Panc1 (cell line): Measurements from ENCODE around the gene IER5L. TPM values are rescaled to one million over a fixed set of nuclear protein-coding genes. Genes with fewer than 3 reads are reported as not detected.

ENCODE experiments used
- ATAC-seq: fragments of 200-7000 bp; cut with Tn5 transposase; 2 replicates; pipeline ENCODE4 v1.9.1; 2020; ENCODE audit warnings: mild to moderate bottlenecking, moderate library complexity
- BruUV-seq: library from RNA; stranded (reverse); fragments of 400-500 nt; replicated peaks from 2 replicates; lab custom pipeline; 2021; lab: Mats Ljungman, UMichigan
- CTCF ChIA-PET: fragments of 300-600 bp; sonication (Branson Sonifier 250); formaldehyde crosslinking; loops from one replicate; lab custom pipeline; 2022; ENCODE audit warnings: antibody characterized with exemption; lab: Charles Lee
- POLR2A ChIA-PET: fragments of 300-600 bp; sonication (Branson Sonifier 250); formaldehyde crosslinking; loops from one replicate; lab custom pipeline; 2022; ENCODE audit warnings: antibody characterized with exemption; lab: Charles Lee
- DNase-seq: peaks from one replicate; pipeline ENCODE4 v3.0.0-alpha.2; 2010; ENCODE audit warnings: low read depth, low spot score
- H3K27ac ChIP-seq: 2 replicates; pipeline ENCODE4 v1.5.1; 2011; ENCODE audit warnings: mild to moderate bottlenecking, low read length, inconsistent platforms
- H3K27me3 ChIP-seq: fragments of 200-500 bp; sonication (Bioruptor generic); 2 replicates; pipeline ENCODE4 v1.6.0; 2014; ENCODE audit warnings: low read length, inconsistent platforms; ENCODE audit not compliant: control insufficient read depth, insufficient read depth
- H3K36me3 ChIP-seq: fragments of 200-500 bp; sonication (Bioruptor generic); 2 replicates; pipeline ENCODE4 v1.5.1; 2014; ENCODE audit warnings: inconsistent platforms, mild to moderate bottlenecking, low read length, moderate library complexity; ENCODE audit not compliant: control insufficient read depth, insufficient read depth
- H3K4me1 ChIP-seq: 2 replicates; pipeline ENCODE4 v1.5.1; 2011; ENCODE audit warnings: inconsistent platforms, mild to moderate bottlenecking, low read length, moderate library complexity; ENCODE audit not compliant: control insufficient read depth, insufficient read depth
- H3K4me3 ChIP-seq, 2 experiments: 2 replicates each; pipeline ENCODE4 v1.5.1; 2011 to 2012; ENCODE audit warnings: low read depth in 2 of 2, low read length in 2 of 2, mild to moderate bottlenecking in 2 of 2, inconsistent platforms in 1 of 2, moderate library complexity in 1 of 2
- H3K9me3 ChIP-seq: fragments of 200-500 bp; sonication (Bioruptor generic); 2 replicates; pipeline ENCODE4 v1.5.1; 2014; ENCODE audit warnings: low read depth, mild to moderate bottlenecking, inconsistent platforms, low read length, moderate library complexity; ENCODE audit not compliant: control insufficient read depth, insufficient read depth
- POLR2AphosphoS5 ChIP-seq: IDR thresholded peaks from 2 replicates; pipeline ENCODE4 v1.6.1; 2012; ENCODE audit warnings: mild to moderate bottlenecking, low read depth, low read length, moderate library complexity
- SIN3A ChIP-seq: IDR thresholded peaks from 2 replicates; pipeline ENCODE4 v1.6.1; 2012; ENCODE audit warnings: low read depth, mild to moderate bottlenecking, low read length, moderate library complexity, borderline replicate concordance; ENCODE audit not compliant: insufficient read depth
- TCF7L2 ChIP-seq: IDR thresholded peaks from 2 replicates; pipeline ENCODE4 v1.6.1; 2011; ENCODE audit warnings: mild to moderate bottlenecking, low read depth, low read length, inconsistent platforms
- in situ Hi-C: cut with HindIII; loops from 2 replicates; pipeline ENCODE4 v1.10.0; 2016; ENCODE audit warnings: low sequenced_read_pairs, low pct_unique_long_range_greater_than_20kb
- intact Hi-C: fragments of 100-400 bp; cut with micrococcal nuclease; formaldehyde crosslinking; loops from one replicate; pipeline ENCODE4 v1.10.0; 2022; ENCODE audit not compliant: unreplicated experiment
- total RNA-seq: library from RNA; stranded (reverse); gene quantifications from one replicate; pipeline ENCODE4 v1.2.1, GENCODE V29; 2021; ENCODE audit not compliant: unreplicated experiment
- TF ChIP-seq, protein P1 (sequence below): fragments of 450-650 bp; IDR thresholded peaks from 2 replicates; pipeline ENCODE4 v1.5.1; 2017; ENCODE audit warnings: mild to moderate bottlenecking
- TF ChIP-seq, protein P2 (sequence below), 2 experiments: IDR thresholded peaks; 2 replicates each; pipeline ENCODE4 v1.6.1; 2011 to 2012; ENCODE audit warnings: low read depth in 2 of 2, control low read depth in 1 of 2, low read length in 1 of 2, mild to moderate bottlenecking in 1 of 2, moderate library complexity in 1 of 2; ENCODE audit not compliant: insufficient read depth in 1 of 2

Gene IER5L
- total RNA-seq, 1 experiment from 2014 or later, result 44.6 TPM

DNA sequence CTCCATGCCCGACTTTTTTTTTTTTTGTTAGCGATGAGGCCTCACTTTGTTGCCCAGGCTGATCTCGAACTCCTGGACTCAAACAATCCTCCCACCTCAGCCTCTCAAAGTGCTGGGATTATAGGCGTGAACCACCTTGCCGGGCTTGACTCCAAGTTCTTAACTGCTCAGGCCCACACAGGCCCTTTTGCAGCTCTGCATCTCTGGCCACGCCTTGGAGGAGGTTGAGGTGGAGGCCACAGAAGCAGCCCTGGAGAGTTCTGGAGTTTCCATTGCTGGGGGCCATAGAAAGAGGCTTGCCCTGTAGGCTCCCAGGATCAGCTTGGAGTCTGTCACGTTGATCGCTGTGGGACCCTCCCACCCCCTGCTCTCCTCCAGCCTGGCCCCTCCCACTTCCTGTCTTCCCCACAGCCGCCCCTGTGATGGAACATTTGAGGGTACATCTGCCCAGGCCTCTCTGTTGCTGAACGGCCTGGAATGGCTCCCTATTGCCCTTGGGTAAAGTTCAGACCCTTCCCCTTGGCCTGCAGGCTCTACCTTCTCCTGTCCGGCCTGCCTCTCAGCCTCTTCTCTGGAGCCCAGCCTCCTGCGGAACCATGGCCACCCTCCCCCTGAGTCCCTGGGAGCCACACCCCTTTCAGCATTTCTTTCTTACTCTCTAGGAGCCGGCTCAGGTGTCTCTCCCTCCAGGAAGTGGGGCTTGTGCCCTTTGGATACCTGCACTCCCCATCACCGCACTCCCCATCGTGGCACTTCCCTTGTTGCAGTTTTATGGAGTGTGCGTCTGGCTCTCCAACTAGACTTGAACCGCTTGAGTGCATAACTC, 30.4 kb upstream of the IER5L start:
- Histone ChIP-seq H3K36me3 (no peaks in the 10 kb centered on the region), H3K4me1 (peaks cover 5% of the 10 kb centered on the region; the same call in 1 of the 2 replicates), H3K27me3 (no peaks in the 10 kb centered on the region), H3K4me3 (no peak overlapping the region), H3K27ac (no peak overlapping the region), H3K9me3 (no peaks in the 10 kb centered on the region)
- TF ChIP-seq, protein P1, sequence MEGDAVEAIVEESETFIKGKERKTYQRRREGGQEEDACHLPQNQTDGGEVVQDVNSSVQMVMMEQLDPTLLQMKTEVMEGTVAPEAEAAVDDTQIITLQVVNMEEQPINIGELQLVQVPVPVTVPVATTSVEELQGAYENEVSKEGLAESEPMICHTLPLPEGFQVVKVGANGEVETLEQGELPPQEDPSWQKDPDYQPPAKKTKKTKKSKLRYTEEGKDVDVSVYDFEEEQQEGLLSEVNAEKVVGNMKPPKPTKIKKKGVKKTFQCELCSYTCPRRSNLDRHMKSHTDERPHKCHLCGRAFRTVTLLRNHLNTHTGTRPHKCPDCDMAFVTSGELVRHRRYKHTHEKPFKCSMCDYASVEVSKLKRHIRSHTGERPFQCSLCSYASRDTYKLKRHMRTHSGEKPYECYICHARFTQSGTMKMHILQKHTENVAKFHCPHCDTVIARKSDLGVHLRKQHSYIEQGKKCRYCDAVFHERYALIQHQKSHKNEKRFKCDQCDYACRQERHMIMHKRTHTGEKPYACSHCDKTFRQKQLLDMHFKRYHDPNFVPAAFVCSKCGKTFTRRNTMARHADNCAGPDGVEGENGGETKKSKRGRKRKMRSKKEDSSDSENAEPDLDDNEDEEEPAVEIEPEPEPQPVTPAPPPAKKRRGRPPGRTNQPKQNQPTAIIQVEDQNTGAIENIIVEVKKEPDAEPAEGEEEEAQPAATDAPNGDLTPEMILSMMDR, result no peak
- TF ChIP-seq SIN3A (no peak), POLR2AphosphoS5 (no peak)
- no peak for DNase-seq
- BruUV-seq, result no TSS peak
- no peak for ATAC-seq
- ChIA-PET POLR2A (no interaction called here), CTCF (no interaction called here)
- intact Hi-C loops (no loop called here), in situ Hi-C loops (no loop called here)

GRCh38 chr9:129206905-129207304, 28.8 kb upstream of the IER5L start:
- CTCF ChIA-PET, result no interaction called here
- BruUV-seq, result no TSS peak

More at GRCh38 chr9:129206905-129207304, 28.8 kb upstream of the IER5L start:
- Histone ChIP-seq H3K36me3 (no peaks in the 10 kb centered on the region), H3K4me3 (no peak overlapping the region), H3K27me3 (no peaks in the 10 kb centered on the region), H3K9me3 (no peaks in the 10 kb centered on the region), H3K27ac (no peak overlapping the region), H3K4me1 (peaks cover 8% of the 10 kb centered on the region)
- TF ChIP-seq POLR2AphosphoS5, result no peak
- no peak for TF ChIP-seq SIN3A
- no peak for TF ChIP-seq TCF7L2
- TF ChIP-seq, protein P2, sequence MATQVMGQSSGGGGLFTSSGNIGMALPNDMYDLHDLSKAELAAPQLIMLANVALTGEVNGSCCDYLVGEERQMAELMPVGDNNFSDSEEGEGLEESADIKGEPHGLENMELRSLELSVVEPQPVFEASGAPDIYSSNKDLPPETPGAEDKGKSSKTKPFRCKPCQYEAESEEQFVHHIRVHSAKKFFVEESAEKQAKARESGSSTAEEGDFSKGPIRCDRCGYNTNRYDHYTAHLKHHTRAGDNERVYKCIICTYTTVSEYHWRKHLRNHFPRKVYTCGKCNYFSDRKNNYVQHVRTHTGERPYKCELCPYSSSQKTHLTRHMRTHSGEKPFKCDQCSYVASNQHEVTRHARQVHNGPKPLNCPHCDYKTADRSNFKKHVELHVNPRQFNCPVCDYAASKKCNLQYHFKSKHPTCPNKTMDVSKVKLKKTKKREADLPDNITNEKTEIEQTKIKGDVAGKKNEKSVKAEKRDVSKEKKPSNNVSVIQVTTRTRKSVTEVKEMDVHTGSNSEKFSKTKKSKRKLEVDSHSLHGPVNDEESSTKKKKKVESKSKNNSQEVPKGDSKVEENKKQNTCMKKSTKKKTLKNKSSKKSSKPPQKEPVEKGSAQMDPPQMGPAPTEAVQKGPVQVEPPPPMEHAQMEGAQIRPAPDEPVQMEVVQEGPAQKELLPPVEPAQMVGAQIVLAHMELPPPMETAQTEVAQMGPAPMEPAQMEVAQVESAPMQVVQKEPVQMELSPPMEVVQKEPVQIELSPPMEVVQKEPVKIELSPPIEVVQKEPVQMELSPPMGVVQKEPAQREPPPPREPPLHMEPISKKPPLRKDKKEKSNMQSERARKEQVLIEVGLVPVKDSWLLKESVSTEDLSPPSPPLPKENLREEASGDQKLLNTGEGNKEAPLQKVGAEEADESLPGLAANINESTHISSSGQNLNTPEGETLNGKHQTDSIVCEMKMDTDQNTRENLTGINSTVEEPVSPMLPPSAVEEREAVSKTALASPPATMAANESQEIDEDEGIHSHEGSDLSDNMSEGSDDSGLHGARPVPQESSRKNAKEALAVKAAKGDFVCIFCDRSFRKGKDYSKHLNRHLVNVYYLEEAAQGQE (IDR thresholded peaks at IDR 0.05; ENCODE audit: insufficient read depth in 1 of 2, low read depth in 2 of 2, low read length in 1 of 2), result no peak
- TF ChIP-seq, protein P1, result no peak
- in situ Hi-C loops (no loop called here), intact Hi-C loops (no loop called here)
- DNase-seq (no peak), ATAC-seq (no peak)
- POLR2A ChIA-PET, result no interaction called here
